CD14-positive monocyte (primary cell): ENCODE results near the gene PPP3R1. TPM values are rescaled to one million over a fixed set of nuclear protein-coding genes. Genes with fewer than 3 reads are reported as not detected.
A peak's percentile ranks its signal among the peaks of the same experiment; 100 is the strongest.

Experiments
- DNase-seq, 3 donors: peaks; one replicate each; pipeline ENCODE4 v3.0.0-alpha.2; 2011 to 2022
- H2AFZ ChIP-seq: 2 replicates; pipeline ENCODE4 v1.6.0; 2012; ENCODE audit warnings: mild to moderate bottlenecking, low read depth, low read length, inconsistent platforms; ENCODE audit not compliant: insufficient read depth, poor library complexity, severe bottlenecking
- H3K27ac ChIP-seq, 2 donors: 1 replicate in 1 of 2; 2 replicates in 1 of 2; pipeline ENCODE4 v1.5.1; 2012 to 2013; ENCODE audit warnings: low read length in 2 of 2, control low read depth in 1 of 2, inconsistent platforms in 1 of 2, low read depth in 1 of 2, mild to moderate bottlenecking in 1 of 2
- H3K27me3 ChIP-seq, 2 donors: one replicate each; pipeline versions ENCODE4 v1.6.0 to v1.6.1; 2011 to 2013; ENCODE audit warnings: low read length in 2 of 2; ENCODE audit not compliant: control insufficient read depth in 2 of 2, insufficient read depth in 2 of 2
- H3K36me3 ChIP-seq, 2 donors: replicated peaks in 1 of 2; 1 replicate in 1 of 2; 2 replicates in 1 of 2; pipeline versions ENCODE4 v1.5.1 to v1.6.1; 2012 to 2013; ENCODE audit warnings: low read length in 2 of 2, control low read depth in 1 of 2, inconsistent platforms in 1 of 2, mild to moderate bottlenecking in 1 of 2; ENCODE audit not compliant: insufficient read depth in 2 of 2, control insufficient read depth in 1 of 2
- H3K4me1 ChIP-seq, 2 donors: 1 replicate in 1 of 2; 2 replicates in 1 of 2; pipeline versions ENCODE4 v1.5.1 to v1.6.1; 2012 to 2013; ENCODE audit warnings: low read length in 2 of 2, control low read depth in 1 of 2, inconsistent platforms in 1 of 2, mild to moderate bottlenecking in 1 of 2, moderate library complexity in 1 of 2; ENCODE audit not compliant: insufficient read depth in 2 of 2, control insufficient read depth in 1 of 2
- H3K4me2 ChIP-seq: replicated peaks from 2 replicates; pipeline ENCODE3; 2012; ENCODE audit warnings: low read length, moderate library complexity, mild to moderate bottlenecking; ENCODE audit not compliant: poor library complexity, severe bottlenecking; ENCODE audit errors: extremely low read depth
- H3K4me3 ChIP-seq, 3 experiments: fragments of 200-600 bp in 1 of 3; sonication (generic) in 1 of 3; replicated peaks in 1 of 3; 1 replicate in 2 of 3; 2 replicates in 1 of 3; pipeline ENCODE4 v1.5.1; 2011 to 2013; ENCODE audit warnings: low read length in 3 of 3, mild to moderate bottlenecking in 3 of 3, control low read depth in 2 of 3, low read depth in 2 of 3, inconsistent platforms in 1 of 3, moderate library complexity in 1 of 3
- H3K79me2 ChIP-seq: 2 replicates; pipeline ENCODE4 v1.6.0; 2012; ENCODE audit warnings: mild to moderate bottlenecking, control low read depth, inconsistent platforms, low read length, moderate library complexity; ENCODE audit not compliant: insufficient read depth
- H3K9ac ChIP-seq: 2 replicates; pipeline ENCODE4 v1.6.0; 2017; ENCODE audit warnings: low read length, mild to moderate bottlenecking; ENCODE audit not compliant: insufficient read depth, poor library complexity, severe bottlenecking
- H3K9me3 ChIP-seq, 2 donors: replicated peaks in 1 of 2; 1 replicate in 1 of 2; 2 replicates in 1 of 2; pipeline versions ENCODE4 v1.5.1 to v1.6.1; 2012 to 2013; ENCODE audit warnings: low read length in 2 of 2, control low read depth in 1 of 2; ENCODE audit not compliant: control insufficient read depth in 1 of 2, insufficient read depth in 1 of 2
- H4K20me1 ChIP-seq: 2 replicates; pipeline ENCODE4 v1.6.0; 2012; ENCODE audit warnings: mild to moderate bottlenecking, low read length, control low read depth, moderate library complexity; ENCODE audit not compliant: insufficient read depth
- H3K27ac Mint-ChIP-seq, 7 donors: one replicate each; pipeline ENCODE4 v1.8.0; 2020; ENCODE audit warnings: mild to moderate bottlenecking in 7 of 7, mixed read lengths in 7 of 7, moderate library complexity in 6 of 7, inconsistent platforms in 2 of 7
- H3K27me3 Mint-ChIP-seq, 3 donors: one replicate each; pipeline ENCODE4 v1.8.0; 2021 to 2022; ENCODE audit warnings: low read depth in 3 of 3, mild to moderate bottlenecking in 3 of 3, mixed read lengths in 3 of 3, moderate library complexity in 3 of 3, inconsistent platforms in 1 of 3
- H3K36me3 Mint-ChIP-seq, 2 donors: one replicate each; pipeline ENCODE4 v1.8.0; 2020; ENCODE audit warnings: mixed read lengths in 2 of 2, inconsistent platforms in 1 of 2, mild to moderate bottlenecking in 1 of 2
- H3K4me1 Mint-ChIP-seq: one replicate; pipeline ENCODE4 v1.8.0; 2020; ENCODE audit warnings: mild to moderate bottlenecking, mixed read lengths
- H3K4me3 Mint-ChIP-seq, 2 donors: one replicate each; pipeline ENCODE4 v1.8.0; 2020; ENCODE audit warnings: mild to moderate bottlenecking in 2 of 2, mixed read lengths in 2 of 2, moderate library complexity in 1 of 2
- H3K9me3 Mint-ChIP-seq, 7 donors: one replicate each; pipeline ENCODE4 v1.8.0; 2020 to 2022; ENCODE audit warnings: mixed read lengths in 7 of 7, mild to moderate bottlenecking in 6 of 7, moderate library complexity in 6 of 7, inconsistent platforms in 2 of 7
- CTCF ChIP-seq: fragments of 200-600 bp; IDR thresholded peaks from one replicate; pipeline ENCODE4 v1.8.0; 2022; ENCODE audit warnings: antibody characterized with exemption, mild to moderate bottlenecking
- WGBS: methylation state at CpG from one replicate; pipeline ENCODE4 v1.1.5; 2013; ENCODE audit warnings: missing lambda C conversion rate; ENCODE audit not compliant: insufficient coverage; 5-methylcytosine and 5-hydroxymethylcytosine counted together
- intact Hi-C, 2 donors: fragments of 100-400 bp; cut with micrococcal nuclease; formaldehyde crosslinking; loops; one replicate each; pipeline versions ENCODE4 v1.15.0 to v1.15.1; 2023
- polyA plus RNA-seq, 3 donors: library from polyadenylated mRNA; depleted of rRNA in 1 of 3; unstranded in 2 of 3; stranded (reverse) in 1 of 3; fragments of 300-500 nt in 2 of 3; fragments of >200 nt in 1 of 3; fragmentation: Illumina TruSeq in 2 of 3; gene quantifications; 1 replicate in 2 of 3; 2 replicates in 1 of 3; pipeline ENCODE4 v1.2.3, GENCODE V29; 2012 to 2021

Gene PPP3R1
- polyA plus RNA-seq, 3 donors, result 8.7 to 32.6 (median 10.7) TPM

GRCh38 chr2:68237404-68237803 is 14.9 kb downstream of the PPP3R1 start:
- Histone ChIP-seq H3K4me3 (no peak overlapping the region), H3K4me1 (peaks cover 36 to 52% of the 10 kb centered on the region in 2 donors), H2AFZ (no peak overlapping the region), H3K4me2 (no peak overlapping the region), H3K27me3 (no peaks in the 10 kb centered on the region), H3K36me3 (no peaks in the 10 kb centered on the region), H3K9ac (no peak overlapping the region), H3K9me3 (no peaks in the 10 kb centered on the region), H3K79me2 (peaks cover 100% of the 10 kb centered on the region), H4K20me1 (peaks cover 100% of the 10 kb centered on the region), H3K27ac (peak overlapping the region in 1 of 2 donors; percentile 42)
- no peak for DNase-seq
- no CpG with 5 or more reads among the region's 2 CpGs for WGBS
- intact Hi-C loops, result loop anchor here in 1 of 2 donors (10.0 kb wide), 1 partner anchor 47 kb away; no protein-coding TSS in a partner anchor
- Mint-ChIP-seq H3K9me3 (peaks cover 0 to 2% (median 0%) of the 10 kb centered on the region in 7 donors), H3K4me1 (peaks cover 63% of the 10 kb centered on the region), H3K27me3 (no peaks in the 10 kb centered on the region), H3K36me3 (peaks cover 0 to 18% of the 10 kb centered on the region in 2 donors), H3K4me3 (no peak overlapping the region), H3K27ac (no peak overlapping the region)
- TF ChIP-seq CTCF, result no peak

DNA sequence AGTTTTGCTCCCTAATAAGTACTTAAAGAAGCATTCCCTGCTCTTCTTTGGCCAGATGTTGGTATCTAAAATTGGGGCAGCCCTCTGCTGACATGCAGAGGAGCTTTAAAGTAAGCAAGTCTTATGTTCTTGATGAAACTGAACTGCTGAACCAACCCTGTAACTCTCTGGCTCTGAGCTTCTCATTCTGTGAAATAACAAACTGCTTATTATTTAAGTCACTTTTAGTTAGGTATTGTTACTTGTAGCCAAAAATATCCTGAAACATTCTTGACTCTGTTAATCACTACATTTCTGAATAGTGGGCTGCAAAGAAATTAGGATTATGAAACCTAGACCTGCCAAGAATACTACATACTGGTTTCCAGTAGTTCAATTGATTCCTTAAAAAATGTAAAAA is 15.5 kb downstream of the PPP3R1 start:
- no peak for DNase-seq
- peaks cover 66% of the 10 kb centered on the region for H3K4me1 Mint-ChIP-seq
- H3K9me3 Mint-ChIP-seq, result peaks cover 0 to 2% (median 0%) of the 10 kb centered on the region in 7 donors
- no peaks in the 10 kb centered on the region for H3K9me3 ChIP-seq
- no peak overlapping the region for H2AFZ ChIP-seq
- H3K4me2 ChIP-seq, result no peak overlapping the region
- H3K27me3 ChIP-seq, result no peaks in the 10 kb centered on the region
- peak overlapping the region in 1 of 2 donors; percentile 42 for H3K27ac ChIP-seq
- peaks cover 99% of the 10 kb centered on the region for H3K79me2 ChIP-seq
- peaks cover 36 to 52% of the 10 kb centered on the region in 2 donors for H3K4me1 ChIP-seq
- H3K36me3 Mint-ChIP-seq, result peaks cover 0 to 14% of the 10 kb centered on the region in 2 donors
- no peak overlapping the region for H3K9ac ChIP-seq
- no peaks in the 10 kb centered on the region for H3K36me3 ChIP-seq
- intact Hi-C loops, result loop anchor here in 1 of 2 donors (10.0 kb wide), 1 partner anchor 48 kb away; no protein-coding TSS in a partner anchor
- no peaks in the 10 kb centered on the region for H3K27me3 Mint-ChIP-seq
- peaks cover 99% of the 10 kb centered on the region for H4K20me1 ChIP-seq
- H3K4me3 ChIP-seq, result no peak overlapping the region
- no peak overlapping the region for H3K27ac Mint-ChIP-seq
- no peak for TF ChIP-seq CTCF
- H3K4me3 Mint-ChIP-seq, result no peak overlapping the region
